Measurements from ENCODE around the gene GTF2F1.

GTF2F1 gene

DNA sequence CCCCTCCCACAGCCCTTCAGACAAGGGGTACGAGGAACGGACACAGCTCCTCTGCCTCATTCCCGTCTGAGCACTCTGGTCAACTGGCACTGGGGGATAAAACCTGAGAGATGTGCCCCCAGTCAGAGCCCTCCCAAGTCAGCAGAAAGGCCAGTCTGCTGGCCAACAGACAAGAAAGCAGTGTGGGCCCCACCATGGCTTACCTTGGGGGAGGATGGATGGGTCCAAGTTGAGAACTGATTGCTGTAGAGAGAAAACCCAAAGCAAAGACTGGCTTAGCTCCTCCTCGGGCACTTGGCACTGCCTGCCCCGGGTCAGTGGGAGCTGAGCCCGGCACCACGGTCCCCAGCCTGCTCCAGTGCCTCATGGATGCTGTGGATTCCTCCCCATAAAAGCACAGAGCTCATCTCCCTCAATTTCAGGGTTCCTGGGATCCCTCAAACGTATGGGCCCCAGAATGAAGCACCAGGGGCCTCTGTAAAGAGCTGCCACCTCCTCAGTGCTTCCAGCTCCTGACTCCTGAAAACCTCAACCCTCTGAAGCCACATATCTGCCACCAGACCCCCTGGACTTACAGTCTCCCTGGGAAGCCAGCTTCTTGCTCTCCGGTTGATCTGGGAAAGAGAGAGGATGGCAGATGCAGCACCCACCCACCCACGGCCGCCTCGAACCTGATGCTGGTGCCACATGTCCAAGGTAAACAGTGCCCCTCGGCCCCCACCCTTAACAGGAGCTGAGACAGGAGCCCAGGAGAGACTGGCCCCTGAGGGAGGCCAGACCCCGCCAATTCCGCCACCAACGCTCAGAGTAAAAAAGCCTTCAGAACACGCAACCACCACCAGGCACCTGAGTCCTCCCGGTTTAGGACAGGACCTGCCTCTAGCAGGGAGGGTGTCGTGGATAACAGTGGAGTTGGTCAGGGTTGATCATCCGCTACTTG, 28.4 kb upstream of the GTF2F1 start:
- Histone ChIP-seq H3K4me3 (replicated peaks; ENCODE audit: low read depth, low read length) (no peak overlapping the region), H3K27me3 (replicated peaks; ENCODE audit: control insufficient read depth, insufficient read depth, low read length) (no peaks in the 10 kb centered on the region), H3K36me3 (ENCODE audit: control insufficient read depth, insufficient read depth, low read length) (peaks cover 43% of the 10 kb centered on the region)
- no peak for DNase-seq (ENCODE audit: extremely low read depth, insufficient read length)
- TF ChIP-seq, protein P1, sequence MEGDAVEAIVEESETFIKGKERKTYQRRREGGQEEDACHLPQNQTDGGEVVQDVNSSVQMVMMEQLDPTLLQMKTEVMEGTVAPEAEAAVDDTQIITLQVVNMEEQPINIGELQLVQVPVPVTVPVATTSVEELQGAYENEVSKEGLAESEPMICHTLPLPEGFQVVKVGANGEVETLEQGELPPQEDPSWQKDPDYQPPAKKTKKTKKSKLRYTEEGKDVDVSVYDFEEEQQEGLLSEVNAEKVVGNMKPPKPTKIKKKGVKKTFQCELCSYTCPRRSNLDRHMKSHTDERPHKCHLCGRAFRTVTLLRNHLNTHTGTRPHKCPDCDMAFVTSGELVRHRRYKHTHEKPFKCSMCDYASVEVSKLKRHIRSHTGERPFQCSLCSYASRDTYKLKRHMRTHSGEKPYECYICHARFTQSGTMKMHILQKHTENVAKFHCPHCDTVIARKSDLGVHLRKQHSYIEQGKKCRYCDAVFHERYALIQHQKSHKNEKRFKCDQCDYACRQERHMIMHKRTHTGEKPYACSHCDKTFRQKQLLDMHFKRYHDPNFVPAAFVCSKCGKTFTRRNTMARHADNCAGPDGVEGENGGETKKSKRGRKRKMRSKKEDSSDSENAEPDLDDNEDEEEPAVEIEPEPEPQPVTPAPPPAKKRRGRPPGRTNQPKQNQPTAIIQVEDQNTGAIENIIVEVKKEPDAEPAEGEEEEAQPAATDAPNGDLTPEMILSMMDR (IDR thresholded peaks at IDR 0.05; ENCODE audit: insufficient read depth, low read length, poor library complexity, severe bottlenecking): no peak

DNA sequence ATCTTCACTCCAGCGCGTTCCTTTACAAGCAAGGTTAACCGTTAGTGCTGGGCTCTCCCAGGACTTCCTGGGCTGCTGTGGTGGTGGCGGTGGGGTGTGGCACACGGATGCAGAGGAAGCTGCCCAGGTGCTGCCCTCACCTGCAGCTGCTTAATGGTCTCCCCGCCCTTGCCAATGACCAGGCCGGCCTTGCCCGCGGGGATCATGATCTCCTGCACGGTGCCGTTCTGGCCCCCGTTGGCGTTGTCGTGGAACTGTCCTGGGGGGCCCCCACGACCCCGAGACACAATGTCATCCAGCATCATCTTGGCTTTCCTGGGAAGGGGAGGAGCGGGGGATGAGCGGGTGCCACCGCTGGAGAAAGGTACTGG, 25.6 kb upstream of the GTF2F1 start:
- TF ChIP-seq, protein P1 (IDR thresholded peaks at IDR 0.05; ENCODE audit: insufficient read depth, low read length, poor library complexity, severe bottlenecking): no peak
- Histone ChIP-seq H3K36me3 (ENCODE audit: control insufficient read depth, insufficient read depth, low read length) (peaks cover 57% of the 10 kb centered on the region), H3K27me3 (replicated peaks; ENCODE audit: control insufficient read depth, insufficient read depth, low read length) (no peaks in the 10 kb centered on the region), H3K4me3 (replicated peaks; ENCODE audit: low read depth, low read length) (no peak overlapping the region)
- DNase-seq (ENCODE audit: extremely low read depth, insufficient read length): no peak

DNA sequence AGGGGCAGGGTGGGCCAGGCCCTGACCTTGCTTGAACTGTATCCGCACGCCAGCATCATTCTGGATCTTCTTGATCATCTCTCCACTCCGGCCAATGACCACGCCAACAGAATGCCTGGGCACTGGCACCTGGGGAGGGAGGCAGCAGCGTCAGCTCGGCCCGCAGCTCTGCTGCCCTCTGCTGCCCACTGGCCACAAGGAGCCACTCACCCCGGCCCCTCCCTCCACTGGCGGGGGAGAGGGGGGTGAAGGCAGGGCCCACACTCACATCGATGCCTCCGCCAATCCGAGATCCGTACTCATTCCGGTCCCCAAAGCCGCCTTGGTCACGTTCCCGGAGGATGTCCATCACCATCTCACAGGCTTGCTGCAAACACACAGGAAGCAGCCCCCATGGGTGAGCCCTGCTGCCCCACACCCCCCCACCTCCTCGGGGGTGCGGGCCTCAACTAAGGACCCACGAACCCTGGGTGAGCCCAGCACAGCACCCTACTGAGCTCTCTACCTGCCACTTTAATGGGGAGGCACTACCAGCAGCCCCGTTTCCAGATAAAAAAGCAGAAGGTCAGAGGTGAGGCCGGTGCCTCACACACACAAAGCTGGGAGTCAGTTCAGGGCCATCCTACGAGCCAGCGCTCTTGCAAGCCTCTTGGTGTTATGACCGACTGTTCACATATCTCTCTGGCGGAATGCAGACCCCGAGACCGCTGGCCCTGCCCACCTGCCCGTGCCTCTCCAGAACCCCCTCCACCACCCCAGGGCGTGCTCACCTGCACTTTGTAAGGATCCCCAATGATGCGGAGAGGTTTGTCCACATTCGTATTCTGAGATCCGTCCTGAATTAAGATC, 25.0 kb upstream of the GTF2F1 start:
- Histone ChIP-seq H3K4me3 (replicated peaks; ENCODE audit: low read depth, low read length) (no peak overlapping the region), H3K36me3 (ENCODE audit: control insufficient read depth, insufficient read depth, low read length) (peaks cover 57% of the 10 kb centered on the region)
- no peak for DNase-seq (ENCODE audit: extremely low read depth, insufficient read length)

DNA sequence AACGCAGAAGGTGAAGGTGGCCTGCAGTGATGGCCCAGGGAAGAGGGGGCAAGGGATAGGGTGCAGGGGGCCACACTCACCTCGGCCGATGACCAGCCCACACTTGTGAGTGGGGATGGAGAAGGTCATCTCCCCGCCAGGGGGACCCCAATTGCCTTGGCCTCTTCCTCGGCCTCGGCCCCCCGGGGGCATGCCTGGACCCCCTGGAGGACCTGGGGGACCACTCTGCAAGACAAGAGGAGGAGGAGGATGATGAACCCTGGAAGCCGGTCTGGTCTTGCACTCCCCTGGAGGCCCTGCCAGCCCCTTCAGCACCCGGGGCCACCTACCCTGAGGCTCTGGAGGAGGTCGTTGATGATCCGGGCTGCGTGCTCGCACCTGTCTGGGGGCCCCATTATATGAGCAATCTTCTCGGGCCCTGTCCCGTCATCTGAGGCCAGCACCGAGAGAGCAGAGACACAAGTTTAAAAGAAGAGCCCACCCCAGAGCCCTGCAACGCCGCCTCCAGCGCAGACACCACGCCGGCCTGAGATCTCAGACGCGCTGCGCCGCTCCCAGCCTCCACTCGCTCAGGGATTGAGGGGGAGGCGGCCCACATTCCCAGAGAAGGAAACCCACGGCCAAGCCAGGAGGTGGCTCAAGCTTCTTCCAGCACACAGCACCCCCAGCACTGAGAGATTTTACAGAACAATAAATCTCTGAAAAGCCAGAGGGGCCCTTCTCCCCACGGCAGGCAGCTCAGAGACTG, 23.9 kb upstream of the GTF2F1 start:
- TF ChIP-seq, protein P1 (IDR thresholded peaks at IDR 0.05; ENCODE audit: insufficient read depth, low read length, poor library complexity, severe bottlenecking): no peak
- Histone ChIP-seq H3K27me3 (replicated peaks; ENCODE audit: control insufficient read depth, insufficient read depth, low read length) (no peaks in the 10 kb centered on the region), H3K4me3 (replicated peaks; ENCODE audit: low read depth, low read length) (no peak overlapping the region), H3K36me3 (ENCODE audit: control insufficient read depth, insufficient read depth, low read length) (peaks cover 58% of the 10 kb centered on the region)
- no peak for DNase-seq (ENCODE audit: extremely low read depth, insufficient read length)

More for the DNA sequence above, 25.0 kb upstream of the GTF2F1 start:
- TF ChIP-seq, protein P1 (IDR thresholded peaks at IDR 0.05; ENCODE audit: insufficient read depth, low read length, poor library complexity, severe bottlenecking): peak; percentile 23
- H3K27me3 ChIP-seq (replicated peaks; ENCODE audit: control insufficient read depth, insufficient read depth, low read length): no peaks in the 10 kb centered on the region

GRCh38 chr19:6415591-6416190, 22.7 kb upstream of the GTF2F1 start:
- Histone ChIP-seq H3K4me3 (replicated peaks; ENCODE audit: low read depth, low read length) (no peak overlapping the region), H3K27me3 (replicated peaks; ENCODE audit: control insufficient read depth, insufficient read depth, low read length) (no peaks in the 10 kb centered on the region), H3K36me3 (ENCODE audit: control insufficient read depth, insufficient read depth, low read length) (peaks cover 51% of the 10 kb centered on the region)
- TF ChIP-seq, protein P1 (IDR thresholded peaks at IDR 0.05; ENCODE audit: insufficient read depth, low read length, poor library complexity, severe bottlenecking): no peak
- DNase-seq (ENCODE audit: extremely low read depth, insufficient read length): no peak
